ENCODE results near the gene MAP4. TPM values are rescaled to one million over a fixed set of nuclear protein-coding genes. Genes with fewer than 3 reads are reported as not detected.

MAP4 gene
- total RNA-seq, 1 experiment from 2014 or later, result 150 TPM

DNA sequence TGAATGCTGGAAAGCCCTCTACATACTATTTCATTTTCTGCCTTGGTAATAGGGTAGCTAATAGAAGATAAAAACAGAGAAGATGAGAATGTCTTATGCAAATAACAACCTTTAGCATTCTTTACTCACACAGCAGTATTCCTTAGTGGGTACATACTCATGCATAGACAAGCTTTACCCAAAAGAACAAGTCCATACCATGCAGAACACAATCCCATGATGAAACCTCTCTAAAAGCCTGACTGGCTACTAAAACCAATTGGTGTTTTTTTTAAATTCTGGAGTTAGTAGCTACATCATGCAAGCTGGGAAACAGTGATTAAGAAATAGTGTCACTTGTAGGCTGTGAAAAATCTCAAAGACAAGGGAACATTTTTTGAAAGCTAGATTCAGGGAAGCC, 108.4 kb downstream of the MAP4 start:
- Mint-ChIP-seq H3K36me3 (ENCODE audit: insufficient read depth, unreplicated experiment) (peaks cover 24% of the 10 kb centered on the region), H3K27me3 (ENCODE audit: unreplicated experiment) (no peaks in the 10 kb centered on the region), H3K27ac (ENCODE audit: unreplicated experiment) (no peak overlapping the region), H3K4me3 (ENCODE audit: low read depth, unreplicated experiment) (no peak overlapping the region), H3K9me3 (ENCODE audit: low read depth, unreplicated experiment) (no peaks in the 10 kb centered on the region), H3K4me1 (ENCODE audit: low read depth, unreplicated experiment) (peaks cover 32% of the 10 kb centered on the region)
- BruUV-seq (replicated peaks), result no TSS peak
- intact Hi-C loops (cut with micrococcal nuclease; ENCODE audit: unreplicated experiment), result no loop called here
- TF ChIP-seq, protein P1, sequence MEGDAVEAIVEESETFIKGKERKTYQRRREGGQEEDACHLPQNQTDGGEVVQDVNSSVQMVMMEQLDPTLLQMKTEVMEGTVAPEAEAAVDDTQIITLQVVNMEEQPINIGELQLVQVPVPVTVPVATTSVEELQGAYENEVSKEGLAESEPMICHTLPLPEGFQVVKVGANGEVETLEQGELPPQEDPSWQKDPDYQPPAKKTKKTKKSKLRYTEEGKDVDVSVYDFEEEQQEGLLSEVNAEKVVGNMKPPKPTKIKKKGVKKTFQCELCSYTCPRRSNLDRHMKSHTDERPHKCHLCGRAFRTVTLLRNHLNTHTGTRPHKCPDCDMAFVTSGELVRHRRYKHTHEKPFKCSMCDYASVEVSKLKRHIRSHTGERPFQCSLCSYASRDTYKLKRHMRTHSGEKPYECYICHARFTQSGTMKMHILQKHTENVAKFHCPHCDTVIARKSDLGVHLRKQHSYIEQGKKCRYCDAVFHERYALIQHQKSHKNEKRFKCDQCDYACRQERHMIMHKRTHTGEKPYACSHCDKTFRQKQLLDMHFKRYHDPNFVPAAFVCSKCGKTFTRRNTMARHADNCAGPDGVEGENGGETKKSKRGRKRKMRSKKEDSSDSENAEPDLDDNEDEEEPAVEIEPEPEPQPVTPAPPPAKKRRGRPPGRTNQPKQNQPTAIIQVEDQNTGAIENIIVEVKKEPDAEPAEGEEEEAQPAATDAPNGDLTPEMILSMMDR (IDR thresholded peaks at IDR 0.05; ENCODE audit: unreplicated experiment), result no peak
- CTCF ChIA-PET, result interaction anchor here (0.6 kb wide), 2 partner anchors 33 to 746 kb away, joined by 6 to 8 read pairs; no protein-coding TSS in a partner anchor
- DNase-seq, result no peak

- no TSS peak for BruUV-seq (replicated peaks)
- Mint-ChIP-seq H3K27me3 (ENCODE audit: unreplicated experiment) (no peaks in the 10 kb centered on the region), H3K9me3 (ENCODE audit: low read depth, unreplicated experiment) (no peaks in the 10 kb centered on the region), H3K4me3 (ENCODE audit: low read depth, unreplicated experiment) (no peak overlapping the region), H3K36me3 (ENCODE audit: insufficient read depth, unreplicated experiment) (peaks cover 8% of the 10 kb centered on the region), H3K4me1 (ENCODE audit: low read depth, unreplicated experiment) (peaks cover 8% of the 10 kb centered on the region), H3K27ac (ENCODE audit: unreplicated experiment) (no peak overlapping the region)
- intact Hi-C loops (cut with micrococcal nuclease; ENCODE audit: unreplicated experiment), result no loop called here
- CTCF ChIA-PET, result no interaction called here
- TF ChIP-seq, protein P1 (IDR thresholded peaks at IDR 0.05; ENCODE audit: unreplicated experiment), result no peak
- no peak for DNase-seq
Observed at GRCh38 chr3:47902746-47903145, 113.5 kb downstream of the MAP4 start.

- H3K9me3 Mint-ChIP-seq (ENCODE audit: low read depth, unreplicated experiment), result no peaks in the 10 kb centered on the region
- no peak overlapping the region for H3K27ac Mint-ChIP-seq (ENCODE audit: unreplicated experiment)
- no TSS peak for BruUV-seq (replicated peaks)
- no peaks in the 10 kb centered on the region for H3K27me3 Mint-ChIP-seq (ENCODE audit: unreplicated experiment)
- H3K4me1 Mint-ChIP-seq (ENCODE audit: low read depth, unreplicated experiment), result peaks cover 8% of the 10 kb centered on the region
- intact Hi-C loops (cut with micrococcal nuclease; ENCODE audit: unreplicated experiment), result no loop called here
- no peak for DNase-seq
- peaks cover 8% of the 10 kb centered on the region for H3K36me3 Mint-ChIP-seq (ENCODE audit: insufficient read depth, unreplicated experiment)
- TF ChIP-seq, protein P1 (IDR thresholded peaks at IDR 0.05; ENCODE audit: unreplicated experiment), result no peak
- CTCF ChIA-PET, result interaction anchor here (0.7 kb wide), 1 partner anchor 49 kb away, joined by 5 read pairs; no protein-coding TSS in a partner anchor
- H3K4me3 Mint-ChIP-seq (ENCODE audit: low read depth, unreplicated experiment), result no peak overlapping the region
Observed at GRCh38 chr3:47901280-47901833, 114.9 kb downstream of the MAP4 start.

DNA sequence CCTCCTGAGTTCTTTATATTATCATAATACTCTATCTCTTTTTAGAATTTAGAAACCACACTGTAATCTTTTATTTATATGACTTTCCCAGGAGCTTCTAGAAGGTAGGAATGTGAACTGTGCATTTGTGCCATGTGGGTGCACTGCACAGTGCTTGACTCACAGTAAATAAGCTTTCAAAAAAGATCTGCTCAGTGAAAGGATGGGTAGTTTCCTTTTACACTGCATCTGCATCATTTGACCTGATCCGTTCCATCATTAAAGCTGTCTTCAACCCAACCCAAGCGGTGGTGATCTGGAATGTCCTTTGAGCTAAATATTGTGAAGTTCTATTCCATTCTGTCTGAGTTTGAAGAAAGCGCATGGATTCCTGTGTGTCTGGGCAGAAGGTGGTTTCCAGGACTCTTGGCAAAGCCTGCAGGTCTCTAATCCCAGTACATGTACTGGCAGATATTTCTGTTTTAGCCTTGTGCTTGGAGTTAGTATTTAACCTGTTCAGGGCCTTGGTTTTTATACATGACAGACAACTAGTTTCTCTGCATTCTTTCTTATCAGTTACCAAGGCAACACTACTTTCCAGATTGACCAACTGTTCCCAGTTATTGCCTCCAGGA, 116.6 kb downstream of the MAP4 start:
- DNase-seq, result no peak
- TF ChIP-seq, protein P1 (IDR thresholded peaks at IDR 0.05; ENCODE audit: unreplicated experiment), result no peak
- no TSS peak for BruUV-seq (replicated peaks)
- CTCF ChIA-PET, result interaction anchor here (1.4 kb wide), 1 partner anchor 9 kb away, joined by 5 read pairs; no protein-coding TSS in a partner anchor
- Mint-ChIP-seq H3K4me1 (ENCODE audit: low read depth, unreplicated experiment) (peaks cover 8% of the 10 kb centered on the region), H3K27me3 (ENCODE audit: unreplicated experiment) (no peaks in the 10 kb centered on the region), H3K27ac (ENCODE audit: unreplicated experiment) (no peak overlapping the region), H3K4me3 (ENCODE audit: low read depth, unreplicated experiment) (no peak overlapping the region), H3K9me3 (ENCODE audit: low read depth, unreplicated experiment) (no peaks in the 10 kb centered on the region), H3K36me3 (ENCODE audit: insufficient read depth, unreplicated experiment) (peaks cover 11% of the 10 kb centered on the region)
- intact Hi-C loops (cut with micrococcal nuclease; ENCODE audit: unreplicated experiment), result no loop called here

All from Calu3 (cell line).